Neural progenitor cell (in vitro differentiated cells): ENCODE data around the gene KPNB1. TPM values are rescaled to one million over a fixed set of nuclear protein-coding genes. Genes with fewer than 3 reads are reported as not detected.

Experiments
- DNase-seq: peaks from one replicate; pipeline ENCODE4 v3.0.0-alpha.2; 2016; ENCODE audit warnings: low spot score
- H2AFZ ChIP-seq: fragments of 200-600 bp; sonication (generic); replicated peaks from 2 replicates; pipeline ENCODE4 v1.6.1; 2016; ENCODE audit warnings: antibody characterized with exemption
- H3F3A ChIP-seq: fragments of 200-600 bp; sonication (generic); 2 replicates; pipeline ENCODE4 v1.6.1; 2016; ENCODE audit warnings: antibody characterized with exemption, low read depth
- H3K27ac ChIP-seq: fragments of 200-600 bp; sonication (generic); 2 replicates; pipeline ENCODE4 v1.5.1; 2016; ENCODE audit warnings: mild to moderate bottlenecking
- H3K27me3 ChIP-seq: fragments of 200-600 bp; sonication (generic); 2 replicates; pipeline ENCODE4 v1.6.1; 2016; ENCODE audit warnings: mild to moderate bottlenecking, moderate library complexity
- H3K36me3 ChIP-seq: fragments of 200-600 bp; sonication (generic); 2 replicates; pipeline ENCODE4 v1.5.1; 2016
- H3K4me1 ChIP-seq: fragments of 200-600 bp; sonication (generic); 2 replicates; pipeline ENCODE4 v1.6.1; 2016; ENCODE audit warnings: mixed run types
- H3K4me2 ChIP-seq: fragments of 200-600 bp; sonication (generic); 2 replicates; pipeline ENCODE4 v1.6.1; 2016
- H3K4me3 ChIP-seq: fragments of 200-600 bp; sonication (generic); 2 replicates; pipeline ENCODE4 v1.5.1; 2016
- H3K79me2 ChIP-seq: fragments of 200-600 bp; sonication (generic); 2 replicates; pipeline ENCODE4 v1.6.1; 2016; ENCODE audit warnings: low read depth
- H3K9ac ChIP-seq: fragments of 200-600 bp; sonication (generic); 2 replicates; pipeline ENCODE4 v1.6.1; 2016
- H3K9me3 ChIP-seq: fragments of 200-600 bp; sonication (generic); 2 replicates; pipeline ENCODE4 v1.5.1; 2016; ENCODE audit warnings: low read depth
- H4K20me1 ChIP-seq: fragments of 200-600 bp; sonication (generic); 2 replicates; pipeline ENCODE4 v1.6.1; 2016; ENCODE audit warnings: low read depth
- H3K27ac Mint-ChIP-seq: 3 replicates; pipeline ENCODE4 v1.8.0; 2021; ENCODE audit warnings: mixed read lengths
- H3K27me3 Mint-ChIP-seq: 2 replicates; pipeline ENCODE4 v1.8.0; 2022; ENCODE audit warnings: low read depth, mild to moderate bottlenecking, inconsistent platforms, moderate library complexity, mixed read lengths; ENCODE audit not compliant: insufficient read depth
- H3K36me3 Mint-ChIP-seq: 3 replicates; pipeline ENCODE4 v1.8.0; 2021; ENCODE audit warnings: mixed read lengths
- H3K4me1 Mint-ChIP-seq: 3 replicates; pipeline ENCODE4 v1.8.0; 2021; ENCODE audit warnings: mixed read lengths
- H3K4me3 Mint-ChIP-seq: 3 replicates; pipeline ENCODE4 v1.8.0; 2021; ENCODE audit warnings: mild to moderate bottlenecking, moderate library complexity, mixed read lengths
- H3K9me3 Mint-ChIP-seq: 3 replicates; pipeline ENCODE4 v1.8.0; 2020; ENCODE audit warnings: mixed read lengths
- CTCF ChIP-seq: fragments of 200-600 bp; sonication (generic); IDR thresholded peaks from 2 replicates; pipeline ENCODE4 v1.5.1; 2017; ENCODE audit warnings: antibody characterized with exemption, mild to moderate bottlenecking
- EZH2 ChIP-seq: fragments of 200-600 bp; sonication (generic); IDR thresholded peaks from 2 replicates; pipeline ENCODE4 v1.6.1; 2017; ENCODE audit warnings: antibody characterized with exemption, mild to moderate bottlenecking, moderate library complexity
- EZH2phosphoT487 ChIP-seq: fragments of 200-600 bp; sonication (generic); IDR thresholded peaks from 2 replicates; pipeline ENCODE4 v1.6.1; 2017; ENCODE audit warnings: antibody characterized with exemption
- total RNA-seq: library from RNA; depleted of rRNA; stranded (reverse); fragments of >200 nt; gene quantifications from 2 replicates; pipeline ENCODE4 v1.2.3, GENCODE V29; 2015; ENCODE audit warnings: low replicate concordance

Gene KPNB1
- total RNA-seq, 1 donor from 2014 or later = 543 TPM

- Mint-ChIP-seq H3K9me3 (peaks cover 2% of the 10 kb centered on the region), H3K36me3 (peaks cover 45% of the 10 kb centered on the region), H3K27me3 (peaks cover 5% of the 10 kb centered on the region), H3K27ac (no peak overlapping the region), H3K4me3 (peak overlapping the region; percentile 54), H3K4me1 (peaks cover 32% of the 10 kb centered on the region)
- H3K4me3 ChIP-seq = no peak overlapping the region
- no peaks in the 10 kb centered on the region for H3K9me3 ChIP-seq
- H3K79me2 ChIP-seq = peaks cover 90% of the 10 kb centered on the region
- peak overlapping the region; percentile 82 for H3K4me2 ChIP-seq
- H3K4me1 ChIP-seq = peaks cover 19% of the 10 kb centered on the region
- H3K27me3 ChIP-seq = no peaks in the 10 kb centered on the region
- DNase-seq = no peak
- peaks cover 37% of the 10 kb centered on the region for H3K36me3 ChIP-seq
- no peak overlapping the region for H3K27ac ChIP-seq
- no peak overlapping the region for H2AFZ ChIP-seq
- peaks cover 43% of the 10 kb centered on the region for H3F3A ChIP-seq
- no peak overlapping the region for H3K9ac ChIP-seq
- TF ChIP-seq EZH2 = no peak
- TF ChIP-seq CTCF = no peak
- H4K20me1 ChIP-seq = peaks cover 76% of the 10 kb centered on the region
These were observed 3.7 kb downstream of the KPNB1 start for GRCh38 chr17:47653442-47653841.

GRCh38 chr17:47654991-47655390, 5.3 kb downstream of the KPNB1 start:
- Histone ChIP-seq H3K27me3 (no peaks in the 10 kb centered on the region), H3K27ac (no peak overlapping the region), H4K20me1 (peaks cover 91% of the 10 kb centered on the region), H2AFZ (no peak overlapping the region), H3K36me3 (peaks cover 43% of the 10 kb centered on the region), H3F3A (peaks cover 45% of the 10 kb centered on the region), H3K9ac (peak overlapping the region; percentile 39), H3K4me3 (no peak overlapping the region), H3K4me1 (peaks cover 19% of the 10 kb centered on the region), H3K4me2 (peak overlapping the region; percentile 1), H3K79me2 (peaks cover 98% of the 10 kb centered on the region), H3K9me3 (no peaks in the 10 kb centered on the region)
- Mint-ChIP-seq H3K4me1 (peaks cover 26% of the 10 kb centered on the region), H3K36me3 (peaks cover 49% of the 10 kb centered on the region), H3K9me3 (peaks cover 2% of the 10 kb centered on the region), H3K27me3 (peaks cover 2% of the 10 kb centered on the region), H3K4me3 (no peak overlapping the region), H3K27ac (no peak overlapping the region)
- no peak for DNase-seq
- no peak for TF ChIP-seq EZH2phosphoT487
- TF ChIP-seq EZH2 = no peak
- no peak for TF ChIP-seq CTCF

- H3K36me3 Mint-ChIP-seq = peaks cover 32% of the 10 kb centered on the region
- no peak overlapping the region for H3K27ac Mint-ChIP-seq
These were observed 10.4 kb downstream of the KPNB1 start for GRCh38 chr17:47660064-47660492.

More at GRCh38 chr17:47660064-47660492, 10.4 kb downstream of the KPNB1 start:
- H3K9me3 Mint-ChIP-seq = no peaks in the 10 kb centered on the region
- Histone ChIP-seq H3K4me2 (no peak overlapping the region), H3K4me1 (peaks cover 12% of the 10 kb centered on the region), H3K79me2 (peaks cover 63% of the 10 kb centered on the region), H2AFZ (no peak overlapping the region), H3K4me3 (no peak overlapping the region), H3K9me3 (no peaks in the 10 kb centered on the region), H4K20me1 (peaks cover 96% of the 10 kb centered on the region), H3K36me3 (peaks cover 40% of the 10 kb centered on the region), H3K9ac (no peak overlapping the region), H3K27ac (no peak overlapping the region), H3F3A (peaks cover 79% of the 10 kb centered on the region), H3K27me3 (no peaks in the 10 kb centered on the region)
- H3K27me3 Mint-ChIP-seq = no peaks in the 10 kb centered on the region
- peaks cover 3% of the 10 kb centered on the region for H3K4me1 Mint-ChIP-seq
- no peak overlapping the region for H3K4me3 Mint-ChIP-seq
- no peak for TF ChIP-seq EZH2
- TF ChIP-seq EZH2phosphoT487 = no peak
- TF ChIP-seq CTCF = no peak
- DNase-seq = no peak
